ENCODE data around the gene CORO2A.

DNA sequence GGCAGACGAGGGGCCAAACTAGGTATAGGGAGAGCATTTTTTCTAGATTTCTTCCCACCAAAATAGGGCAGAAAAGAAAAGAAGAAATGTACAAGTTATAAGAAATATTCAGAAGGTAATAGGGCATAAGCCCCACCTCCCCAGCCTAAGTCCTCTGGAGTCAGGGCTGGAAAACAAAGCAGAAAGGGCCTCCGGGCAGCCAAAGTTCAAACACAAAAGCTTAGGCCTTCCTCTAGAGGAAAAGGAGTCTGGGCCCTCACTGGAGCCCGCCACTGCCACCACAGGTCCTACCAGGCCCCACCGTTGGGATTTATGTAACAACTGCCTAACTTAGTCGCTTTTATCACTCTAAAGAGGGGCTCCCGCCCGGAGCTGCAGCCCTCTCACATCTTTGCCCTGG lies 35.4 kb upstream of the CORO2A start:
- TF ChIP-seq, protein P1, sequence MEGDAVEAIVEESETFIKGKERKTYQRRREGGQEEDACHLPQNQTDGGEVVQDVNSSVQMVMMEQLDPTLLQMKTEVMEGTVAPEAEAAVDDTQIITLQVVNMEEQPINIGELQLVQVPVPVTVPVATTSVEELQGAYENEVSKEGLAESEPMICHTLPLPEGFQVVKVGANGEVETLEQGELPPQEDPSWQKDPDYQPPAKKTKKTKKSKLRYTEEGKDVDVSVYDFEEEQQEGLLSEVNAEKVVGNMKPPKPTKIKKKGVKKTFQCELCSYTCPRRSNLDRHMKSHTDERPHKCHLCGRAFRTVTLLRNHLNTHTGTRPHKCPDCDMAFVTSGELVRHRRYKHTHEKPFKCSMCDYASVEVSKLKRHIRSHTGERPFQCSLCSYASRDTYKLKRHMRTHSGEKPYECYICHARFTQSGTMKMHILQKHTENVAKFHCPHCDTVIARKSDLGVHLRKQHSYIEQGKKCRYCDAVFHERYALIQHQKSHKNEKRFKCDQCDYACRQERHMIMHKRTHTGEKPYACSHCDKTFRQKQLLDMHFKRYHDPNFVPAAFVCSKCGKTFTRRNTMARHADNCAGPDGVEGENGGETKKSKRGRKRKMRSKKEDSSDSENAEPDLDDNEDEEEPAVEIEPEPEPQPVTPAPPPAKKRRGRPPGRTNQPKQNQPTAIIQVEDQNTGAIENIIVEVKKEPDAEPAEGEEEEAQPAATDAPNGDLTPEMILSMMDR (IDR thresholded peaks at IDR 0.05), result no peak
- no peak for TF ChIP-seq POLR2A (IDR thresholded peaks at IDR 0.05)
- TF ChIP-seq POLR2AphosphoS5 (IDR thresholded peaks at IDR 0.05), result no peak
